Daoy (cell line): Measurements from ENCODE around the gene DUSP14. TPM values are rescaled to one million over a fixed set of nuclear protein-coding genes. Genes with fewer than 3 reads are reported as not detected.

ENCODE experiments used
- DNase-seq: peaks from one replicate; pipeline ENCODE4 v3.0.0-alpha.2; 2015; ENCODE audit warnings: low read depth
- total RNA-seq: library from RNA; depleted of rRNA; stranded (reverse); fragments of >200 nt; shearing (Covaris generic); gene quantifications from 2 replicates; pipeline ENCODE4 v1.2.3, GENCODE V29; 2014

DUSP14 gene
- total RNA-seq, 1 experiment from 2014 or later: 30.9 TPM

DNA sequence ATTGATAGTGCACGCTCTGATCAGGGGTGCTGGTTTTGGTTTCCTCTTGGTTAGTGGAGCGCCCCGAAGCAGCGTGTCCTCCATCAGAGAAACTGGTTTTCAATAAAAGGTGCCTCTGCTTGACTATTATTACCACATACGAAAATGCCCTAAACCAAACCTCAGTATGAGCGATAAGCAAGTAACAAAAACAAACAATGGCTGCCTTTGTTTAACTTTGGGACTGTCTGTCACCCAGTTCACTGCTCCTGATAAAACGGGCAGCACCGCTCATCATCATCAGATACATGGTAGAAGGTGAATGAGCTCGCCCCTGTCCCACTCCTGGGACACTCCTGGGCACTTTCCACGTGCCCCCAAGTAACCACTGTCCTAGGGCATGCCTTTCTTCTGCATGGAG, 24.0 kb downstream of the DUSP14 start:
- DNase-seq: no peak

DNA sequence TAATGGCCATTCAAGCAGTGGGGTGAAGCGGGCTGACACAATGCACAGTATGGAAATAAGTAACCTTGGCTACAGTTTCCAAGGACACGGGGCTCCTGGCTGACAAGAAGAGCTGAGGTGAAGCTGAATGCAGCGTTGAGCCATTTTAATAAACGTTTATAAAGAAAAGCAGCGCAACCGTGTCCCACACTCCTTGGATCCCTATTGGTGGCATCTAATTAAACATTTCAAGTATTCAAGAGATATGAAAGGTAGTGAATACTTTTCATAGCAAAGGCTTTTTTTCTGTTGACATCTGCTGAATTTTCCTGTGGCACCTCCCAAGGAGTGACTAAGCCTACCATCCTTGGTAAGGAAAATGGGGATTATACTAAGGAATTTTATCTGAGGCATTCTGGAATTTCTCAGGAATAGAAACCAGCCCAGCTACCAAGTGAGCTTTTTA, 26.5 kb downstream of the DUSP14 start:
- DNase-seq: no peak

- DNase-seq: no peak
Measured at GRCh38 chr17:37517881-37518280, 28.2 kb downstream of the DUSP14 start.

GRCh38 chr17:37518826-37519225, 29.1 kb downstream of the DUSP14 start:
- DNase-seq: no peak

DNA sequence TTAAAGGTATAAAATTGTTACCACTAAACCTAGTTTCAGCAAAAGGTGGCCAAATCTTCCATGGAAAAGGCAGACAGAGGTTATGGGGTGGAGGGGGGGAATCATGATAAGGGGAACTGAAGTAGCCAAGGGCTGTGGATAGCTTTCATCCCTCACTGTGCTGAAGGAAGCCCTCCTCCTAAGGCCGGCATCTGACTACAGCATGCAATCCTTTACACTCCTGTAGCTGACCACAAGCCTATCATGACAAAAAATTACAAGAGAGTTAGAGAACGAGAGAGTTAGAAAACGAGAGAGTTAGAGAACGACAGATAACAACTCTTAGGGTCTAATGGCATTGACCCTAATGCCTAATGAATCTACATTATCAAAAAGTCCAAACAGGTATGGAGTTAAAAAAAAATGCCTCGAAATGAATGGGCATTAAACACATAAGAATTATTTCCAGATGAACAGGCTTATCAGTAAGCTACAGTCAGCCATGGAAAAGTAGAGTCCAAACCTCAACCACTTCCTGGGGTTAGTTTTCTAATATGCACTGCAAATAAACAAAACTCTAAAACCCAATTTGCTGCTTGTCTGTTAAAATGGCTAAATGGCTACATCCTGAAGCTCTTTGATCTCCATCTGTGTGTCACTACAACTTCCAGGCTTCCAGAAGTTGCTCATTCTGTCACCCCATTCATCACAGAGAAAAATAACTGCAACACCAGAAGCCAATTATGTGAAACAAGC, 29.7 kb downstream of the DUSP14 start:
- DNase-seq: no peak

DNA sequence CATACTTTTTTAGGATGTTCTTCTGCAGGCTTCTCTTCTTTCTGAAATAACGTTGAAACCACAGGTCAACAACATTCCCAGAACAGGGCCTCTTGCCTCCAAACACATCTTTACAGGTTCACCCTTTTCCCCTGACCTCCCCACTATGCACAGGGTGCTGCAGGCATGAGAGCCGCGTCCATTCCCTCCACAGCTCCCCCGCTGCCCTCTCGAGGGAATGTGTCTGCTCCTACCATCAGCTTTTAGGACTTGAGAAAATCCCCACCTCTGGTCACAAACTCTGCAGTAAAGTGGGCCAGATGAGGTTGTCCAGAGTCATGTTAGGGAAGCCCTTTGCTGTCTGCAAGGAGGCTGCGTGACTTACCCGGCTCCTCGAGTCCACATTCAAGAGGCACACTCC, 30.5 kb downstream of the DUSP14 start:
- DNase-seq: no peak

DNA sequence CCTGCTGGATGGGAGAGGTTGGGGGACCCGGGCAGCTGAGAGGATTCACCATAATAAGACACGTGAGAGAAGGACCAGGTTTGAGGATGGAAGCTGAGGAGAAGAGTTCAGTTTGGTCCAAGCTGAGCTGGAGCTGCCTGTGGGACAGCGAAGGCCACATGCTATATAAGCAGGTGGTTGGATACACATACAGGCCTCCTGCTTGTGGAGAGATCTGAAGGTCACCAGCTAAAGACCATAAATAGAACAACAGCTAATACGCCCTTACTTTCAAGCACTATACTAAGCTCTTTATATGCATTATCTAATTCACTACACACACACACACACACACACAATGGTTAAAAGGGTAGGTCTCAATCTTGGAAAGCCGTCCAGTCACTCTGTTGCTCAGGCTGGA, 32.1 kb downstream of the DUSP14 start:
- DNase-seq: no peak

GRCh38 chr17:37523715-37524219, 34.1 kb downstream of the DUSP14 start:
- DNase-seq: no peak

DNA sequence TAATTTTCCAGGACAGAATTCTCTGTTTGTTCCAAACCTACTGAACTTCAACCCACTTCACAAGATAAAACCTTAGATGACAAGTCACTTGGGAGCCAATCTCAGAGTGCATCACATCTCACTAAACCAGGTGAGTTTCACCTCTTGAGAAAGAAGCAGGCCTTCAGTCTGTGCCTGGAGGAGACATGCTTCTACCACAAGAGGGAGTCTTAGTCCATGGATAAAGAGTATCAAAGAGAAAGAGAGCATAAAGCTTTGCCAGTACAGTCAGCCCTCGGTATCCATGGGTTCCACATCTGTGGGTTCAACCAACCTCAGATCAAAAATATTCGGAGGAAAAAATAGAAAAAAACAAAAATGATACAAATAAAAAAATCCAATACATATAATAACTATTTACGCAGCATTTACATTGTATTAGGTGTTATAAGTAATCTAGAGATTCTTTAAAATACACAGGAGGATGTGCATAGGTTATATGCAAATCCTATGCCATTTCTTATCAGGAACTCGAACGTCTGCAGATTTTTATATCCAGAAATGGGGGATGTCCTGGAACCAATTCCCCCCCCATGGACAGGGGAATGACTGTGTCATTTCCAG, 37.7 kb downstream of the DUSP14 start:
- peak; percentile 14 for DNase-seq

DNA sequence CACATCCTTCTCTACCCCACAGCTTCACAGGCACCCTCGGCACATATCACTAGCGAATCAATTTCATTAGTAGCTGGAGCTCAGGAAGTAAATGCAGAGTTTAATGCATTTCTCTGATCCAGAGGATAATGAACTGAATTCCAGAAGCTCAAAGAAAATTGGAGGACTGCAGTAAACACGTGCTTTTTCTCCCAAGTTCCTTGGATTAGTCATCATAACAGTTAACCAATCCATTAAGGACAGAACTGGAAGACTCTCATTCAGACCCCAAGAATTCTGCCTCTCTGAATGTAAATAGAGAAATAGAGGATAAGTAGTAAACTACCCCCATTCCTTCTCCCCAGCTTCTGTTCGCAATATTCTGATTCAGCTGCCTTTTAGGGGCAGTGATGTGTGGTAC, 40.7 kb downstream of the DUSP14 start:
- DNase-seq: no peak

GRCh38 chr17:37532756-37533155, 43.1 kb downstream of the DUSP14 start:
- DNase-seq: no peak

DNA sequence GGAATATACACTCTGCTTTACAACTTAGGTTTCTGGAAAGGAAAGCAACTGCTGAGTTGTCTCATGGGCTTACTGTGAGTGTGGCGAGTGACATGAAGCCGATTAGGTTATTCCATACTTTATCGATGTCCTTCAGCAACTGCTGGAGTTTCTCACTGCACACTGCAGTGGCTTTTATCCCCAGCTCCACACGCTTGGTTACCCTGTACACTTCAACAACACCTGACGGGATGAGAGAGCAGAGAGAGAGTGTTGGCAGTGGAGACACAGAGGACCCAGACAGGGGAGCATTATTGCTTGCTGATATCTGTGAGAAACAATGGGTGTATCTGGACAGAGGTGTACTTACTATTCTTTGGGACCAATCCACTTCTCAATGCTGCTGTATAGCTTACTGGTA, 46.2 kb downstream of the DUSP14 start:
- DNase-seq: no peak

DNA sequence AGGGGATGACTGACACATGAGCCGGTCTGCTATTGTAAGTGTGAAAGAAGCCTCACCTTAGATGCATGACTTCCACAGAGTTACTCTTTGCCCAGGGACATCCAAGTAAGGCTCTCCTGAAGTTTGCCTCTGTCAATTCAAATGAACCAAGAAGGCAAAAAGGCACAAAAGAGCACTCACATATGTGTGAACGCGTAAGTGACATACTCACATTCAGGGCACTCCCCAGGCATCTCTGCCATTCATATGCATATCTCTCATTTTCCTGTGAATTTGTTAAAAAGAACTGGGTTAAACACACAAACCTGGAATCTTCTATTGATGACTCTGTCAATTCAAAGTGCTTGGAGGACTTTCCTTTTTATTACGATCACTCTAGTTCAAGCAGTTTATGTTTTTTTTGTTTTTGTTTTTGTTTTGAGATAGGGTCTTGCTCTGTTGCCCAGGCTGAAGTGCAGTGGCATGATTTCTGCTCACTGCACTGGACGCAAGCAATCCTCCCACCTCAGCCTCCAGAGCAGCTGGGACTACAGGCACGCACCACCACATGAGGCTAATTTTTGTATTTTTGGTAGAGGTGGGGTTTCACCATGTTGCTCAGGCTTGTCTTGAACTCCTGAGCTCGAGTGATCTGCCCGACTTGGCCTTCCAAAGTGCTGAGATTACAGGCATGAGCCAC, 49.4 kb downstream of the DUSP14 start:
- no peak for DNase-seq

- no peak for DNase-seq
Measured at GRCh38 chr17:37541880-37542660, 52.4 kb downstream of the DUSP14 start.

DNA sequence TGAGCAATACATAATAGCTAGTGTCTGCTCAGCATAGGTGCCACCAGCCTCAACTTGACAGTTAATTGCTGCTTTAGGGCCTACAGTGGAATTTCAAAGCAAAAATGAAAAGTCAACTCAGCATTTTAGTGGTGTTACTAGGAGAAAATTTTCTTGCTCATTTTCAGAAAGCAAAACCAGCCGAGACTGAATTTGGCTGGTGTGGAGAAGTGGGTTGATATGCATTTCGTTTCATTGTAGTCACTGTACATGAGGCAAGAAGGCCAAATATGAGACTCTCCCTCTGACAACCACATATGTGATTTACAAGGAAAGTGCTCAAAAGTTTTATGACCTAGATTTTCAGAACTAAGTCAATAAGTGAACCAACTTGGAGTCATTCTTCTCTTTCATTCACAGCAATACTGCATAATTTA, 54.0 kb downstream of the DUSP14 start:
- DNase-seq: no peak

GRCh38 chr17:37545486-37545885, 55.8 kb downstream of the DUSP14 start:
- DNase-seq: no peak

GRCh38 chr17:37546302-37546701, 56.6 kb downstream of the DUSP14 start:
- DNase-seq: no peak

GRCh38 chr17:37547986-37548385, 58.3 kb downstream of the DUSP14 start:
- no peak for DNase-seq

DNA sequence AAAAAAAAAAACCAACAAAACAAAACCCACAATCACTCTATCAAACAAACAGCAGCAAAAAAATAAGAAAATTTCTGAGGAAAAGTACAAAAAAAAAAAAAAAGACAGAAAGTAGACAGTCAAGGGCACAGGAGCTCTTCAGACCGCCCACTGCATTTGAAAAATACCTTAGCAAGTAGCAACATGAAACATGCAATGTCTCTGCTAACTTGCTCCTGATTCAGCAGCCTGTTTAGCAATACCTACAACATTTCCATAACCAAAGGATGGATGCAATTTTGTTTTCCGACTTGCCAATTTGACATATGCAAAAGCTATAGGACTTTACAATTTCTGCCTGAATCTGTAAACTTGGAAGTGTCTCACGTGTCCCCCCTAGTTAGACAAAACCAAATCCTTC, 62.1 kb downstream of the DUSP14 start:
- DNase-seq: no peak

DNA sequence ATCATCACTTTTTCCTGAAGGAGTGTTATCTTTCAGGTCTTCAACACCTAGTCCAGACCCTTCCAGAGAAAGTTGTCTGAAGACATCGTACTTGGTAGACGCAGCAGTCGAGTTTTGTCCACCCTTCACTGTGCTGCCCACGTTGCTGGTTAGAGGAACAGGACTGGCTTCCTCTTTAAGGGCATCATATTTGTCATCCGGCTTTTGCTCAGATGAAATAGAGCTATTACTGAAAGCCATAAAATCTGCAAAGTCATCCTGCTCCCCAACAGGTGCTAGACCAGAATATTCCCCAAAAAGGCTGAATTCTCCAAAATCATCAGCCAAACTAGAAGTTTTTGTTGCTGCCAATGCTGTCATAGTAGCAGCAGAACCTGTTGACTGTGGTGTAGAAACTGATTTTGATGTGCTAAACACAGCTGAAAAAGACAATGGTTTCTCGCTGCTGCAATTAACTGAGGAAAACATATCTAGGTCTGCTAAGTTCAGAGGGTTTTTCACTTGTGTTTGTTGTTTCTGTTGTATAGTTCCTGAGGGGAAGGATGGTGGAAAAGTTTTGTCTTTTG, 63.8 kb downstream of the DUSP14 start:
- no peak for DNase-seq

GRCh38 chr17:37555386-37555785, 65.7 kb downstream of the DUSP14 start:
- DNase-seq: no peak

DNA sequence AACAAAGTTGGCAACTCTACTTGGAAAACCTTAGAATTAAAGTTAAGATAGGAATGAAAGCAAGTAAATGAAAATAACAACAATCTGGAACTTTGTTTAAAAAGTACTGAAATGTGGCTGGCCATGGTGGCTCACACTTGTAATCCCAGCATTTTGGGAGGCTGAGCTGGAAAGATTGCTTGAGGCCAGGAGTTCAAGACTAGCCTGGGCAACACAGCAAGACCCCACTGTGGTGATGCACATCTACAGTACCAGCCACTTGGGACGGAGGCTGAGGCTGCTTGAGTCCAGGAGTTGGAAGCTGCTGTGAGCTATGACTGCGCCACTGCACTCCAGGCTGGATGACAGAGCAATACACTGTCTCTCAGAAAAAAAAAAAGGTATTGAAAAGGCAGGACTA, 67.8 kb downstream of the DUSP14 start:
- no peak for DNase-seq
